Activated naive CD8-positive, alpha-beta T cell treated with anti-CD3 and anti-CD28 coated beads for 36 hours (primary cell): ENCODE results near the gene APELA. TPM values are rescaled to one million over a fixed set of nuclear protein-coding genes. Genes with fewer than 3 reads are reported as not detected.

Experiments
- DNase-seq: peaks from one replicate; pipeline ENCODE4 v3.0.0; 2021
- H3K27ac Mint-ChIP-seq: one replicate; pipeline ENCODE4 v1.8.0; 2022; ENCODE audit warnings: mild to moderate bottlenecking, moderate library complexity, mixed read lengths
- H3K27me3 Mint-ChIP-seq: one replicate; pipeline ENCODE4 v1.8.0; 2022; ENCODE audit warnings: mild to moderate bottlenecking, mixed read lengths
- H3K36me3 Mint-ChIP-seq: one replicate; pipeline ENCODE4 v1.8.0; 2021; ENCODE audit warnings: mild to moderate bottlenecking, mixed read lengths
- H3K4me1 Mint-ChIP-seq: one replicate; pipeline ENCODE4 v1.8.0; 2021; ENCODE audit warnings: mixed read lengths
- H3K4me3 Mint-ChIP-seq: one replicate; pipeline ENCODE4 v1.8.0; 2022; ENCODE audit warnings: mild to moderate bottlenecking, moderate library complexity, mixed read lengths
- H3K9me3 Mint-ChIP-seq: one replicate; pipeline ENCODE4 v1.8.0; 2022; ENCODE audit warnings: mixed read lengths
- total RNA-seq, 2 experiments: library from RNA; stranded (reverse); gene quantifications; one replicate each; pipeline ENCODE4 v1.2.3, GENCODE V29; 2021

The APELA gene
- total RNA-seq, 2 experiments from 2014 or later = not detected

- Mint-ChIP-seq H3K4me1 (no peaks in the 10 kb centered on the region), H3K27me3 (peaks cover 13% of the 10 kb centered on the region), H3K4me3 (no peak overlapping the region), H3K36me3 (no peaks in the 10 kb centered on the region), H3K27ac (no peak overlapping the region), H3K9me3 (no peaks in the 10 kb centered on the region)
- DNase-seq = no peak
Observed at GRCh38 chr4:164943192-164943591, 66.2 kb downstream of the APELA start.

DNA sequence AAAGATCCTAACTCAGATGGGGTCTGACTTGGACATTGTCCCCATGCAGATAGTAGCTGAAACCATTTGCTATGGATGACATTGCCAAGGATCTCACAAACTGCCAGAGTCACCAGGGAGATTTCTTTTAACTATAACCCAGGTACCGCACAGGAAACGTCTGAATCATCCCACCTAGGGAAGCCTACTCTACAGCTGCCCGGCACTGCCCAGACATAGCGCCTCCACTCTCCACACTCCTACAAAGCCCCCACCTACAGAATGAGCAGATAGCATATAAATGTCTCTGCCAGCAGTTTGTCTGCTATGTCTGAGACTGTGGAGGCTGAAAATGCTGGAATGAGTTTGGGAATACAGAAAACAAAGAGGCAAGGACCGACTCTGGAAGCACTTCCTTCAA lies 68.2 kb downstream of the APELA start:
- Mint-ChIP-seq H3K9me3 (no peaks in the 10 kb centered on the region), H3K4me1 (no peaks in the 10 kb centered on the region), H3K27ac (no peak overlapping the region), H3K36me3 (no peaks in the 10 kb centered on the region), H3K4me3 (no peak overlapping the region), H3K27me3 (peaks cover 5% of the 10 kb centered on the region)
- no peak for DNase-seq

DNA sequence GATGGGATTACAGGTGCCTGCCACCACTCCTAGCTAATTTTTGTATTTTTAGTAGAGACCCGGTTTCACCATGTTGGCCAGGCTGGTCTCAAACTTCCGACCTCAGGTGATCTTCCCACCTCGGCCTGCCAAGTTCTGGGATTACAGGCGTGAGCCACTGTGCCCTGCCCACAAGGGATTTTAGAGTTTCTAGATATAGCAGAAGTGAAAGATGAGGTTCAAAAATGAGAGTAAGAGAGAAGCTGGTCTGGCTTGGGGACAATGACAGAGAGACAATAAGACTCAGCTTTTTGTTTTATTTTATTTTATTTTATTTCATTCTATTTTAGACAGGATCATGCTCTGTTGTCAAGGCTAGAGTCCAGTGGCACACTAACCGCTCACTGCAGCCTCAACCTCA lies 69.8 kb downstream of the APELA start:
- Mint-ChIP-seq H3K4me3 (no peak overlapping the region), H3K27me3 (peaks cover 7% of the 10 kb centered on the region), H3K9me3 (no peaks in the 10 kb centered on the region), H3K27ac (no peak overlapping the region), H3K36me3 (no peaks in the 10 kb centered on the region), H3K4me1 (no peaks in the 10 kb centered on the region)
- no peak for DNase-seq

Other genes starting within 250 kb of the APELA start
- not detected for gene SMIM31, start 123.0 kb upstream of the APELA start, total RNA-seq
- 1 to 10 TPM; 3.4 to 4.1 TPM for gene TRIM61, start 100.5 kb downstream of the APELA start, total RNA-seq
- not detected for gene TRIM60, start 154.8 kb downstream of the APELA start, total RNA-seq
- gene TRIM75, start 176.7 kb downstream of the APELA start, total RNA-seq = not detected
- gene TMEM192, start 235.7 kb downstream of the APELA start, total RNA-seq = 10 to 100 TPM; 13.2 to 14.9 TPM